GM23248 (cell line): ENCODE measurements around the gene HDAC4.

Experiments used
- EZH2 ChIP-seq: fragments of 200-600 bp; sonication (generic); IDR thresholded peaks from 2 replicates; pipeline ENCODE4 v1.6.1; 2018; ENCODE audit warnings: antibody characterized with exemption, mild to moderate bottlenecking; ENCODE audit not compliant: insufficient read depth, poor library complexity, severe bottlenecking
- EZH2phosphoT487 ChIP-seq: fragments of 200-600 bp; sonication (generic); IDR thresholded peaks from 2 replicates; pipeline ENCODE4 v1.6.1; 2018; ENCODE audit warnings: antibody characterized with exemption, moderate library complexity, mild to moderate bottlenecking, low read depth; ENCODE audit not compliant: insufficient read depth

DNA sequence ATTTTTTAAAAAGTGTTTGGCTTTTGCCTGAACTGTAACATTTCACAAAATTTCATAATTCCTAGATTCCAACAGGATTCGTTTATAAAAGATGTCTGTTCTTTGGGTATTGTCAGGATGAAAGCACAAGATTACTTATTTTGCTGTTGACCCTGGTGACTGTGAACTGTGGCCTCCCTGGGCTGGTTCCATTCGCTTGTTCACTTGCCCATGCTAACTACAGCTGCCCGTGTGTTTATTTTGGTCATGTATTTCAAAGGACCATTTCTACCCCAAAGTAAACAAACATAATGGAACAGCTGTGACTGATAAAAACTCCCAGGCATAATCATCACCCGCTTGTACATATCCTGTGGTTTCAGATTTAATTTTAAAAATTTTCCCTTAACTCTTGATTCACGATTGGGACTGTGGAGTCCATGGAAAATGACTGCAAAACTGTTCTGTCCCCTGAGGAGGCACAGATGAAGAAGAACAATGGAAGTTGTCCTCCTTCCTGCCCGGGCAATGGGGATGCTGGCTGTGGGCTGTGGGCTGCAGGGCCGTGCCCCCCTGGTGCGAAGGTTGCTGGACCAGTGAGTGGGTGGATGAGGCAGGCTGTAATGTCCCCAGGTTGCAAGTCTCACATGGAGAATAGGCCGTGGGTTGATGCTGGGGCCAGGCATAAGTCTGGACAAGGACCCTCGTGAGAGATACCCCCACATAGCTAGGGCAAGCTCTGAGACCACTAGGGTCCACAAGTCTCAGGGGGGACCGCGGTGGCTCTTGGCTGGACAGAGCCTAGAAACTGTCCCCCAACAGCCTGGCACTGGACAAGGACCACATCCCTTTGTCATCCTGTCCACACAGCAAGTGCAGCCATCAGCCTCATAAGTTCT is 28.9 kb upstream of the HDAC4 start:
- TF ChIP-seq EZH2 (no peak), EZH2phosphoT487 (no peak)
